Measurements from ENCODE around the gene GALNT2.

The GALNT2 gene

DNA sequence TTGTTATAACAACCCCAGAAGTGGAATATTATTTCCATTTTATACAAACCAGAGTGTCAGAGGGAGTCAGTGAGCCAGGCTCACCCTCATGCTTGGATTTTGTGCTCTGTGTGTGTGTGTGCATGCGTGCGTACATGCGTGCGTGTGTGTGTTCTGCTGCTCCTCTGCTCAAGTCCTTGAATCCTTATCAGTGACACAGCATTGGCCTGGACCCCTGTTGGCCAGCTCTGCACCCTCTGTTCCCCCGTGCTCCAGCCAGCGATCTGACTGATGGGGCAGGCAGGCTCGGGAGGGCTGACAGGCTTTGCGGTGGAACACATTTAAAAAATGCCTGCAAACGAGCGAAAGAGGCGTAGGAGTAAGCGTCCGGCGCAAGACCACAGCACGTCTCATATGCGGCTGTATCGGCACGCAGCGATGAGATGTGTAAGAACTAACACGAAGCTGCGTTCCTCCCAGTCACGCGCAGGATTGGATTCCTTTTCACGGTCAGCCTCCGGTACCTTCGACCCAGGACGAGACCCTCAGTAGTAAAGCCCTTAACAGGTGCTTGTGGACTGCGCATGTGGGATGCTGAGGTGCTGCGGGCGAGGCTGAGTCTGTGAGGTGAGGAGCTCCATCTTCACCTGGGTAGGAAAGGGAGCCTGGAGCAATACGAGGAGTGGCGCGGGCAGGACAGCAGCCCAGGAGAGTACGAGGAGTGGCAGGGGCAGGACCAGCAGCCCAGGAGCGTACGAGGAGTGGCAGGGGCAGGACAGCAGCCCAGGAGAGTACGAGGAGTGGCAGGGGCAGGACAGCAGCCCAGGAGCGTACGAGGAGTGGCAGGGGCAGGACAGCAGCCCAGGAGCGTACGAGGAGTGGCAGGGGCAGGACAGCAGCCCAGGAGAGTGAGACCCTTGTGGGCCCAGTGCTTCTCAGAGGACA is 130.9 kb downstream of the GALNT2 start:
- TF ChIP-seq, protein P1, sequence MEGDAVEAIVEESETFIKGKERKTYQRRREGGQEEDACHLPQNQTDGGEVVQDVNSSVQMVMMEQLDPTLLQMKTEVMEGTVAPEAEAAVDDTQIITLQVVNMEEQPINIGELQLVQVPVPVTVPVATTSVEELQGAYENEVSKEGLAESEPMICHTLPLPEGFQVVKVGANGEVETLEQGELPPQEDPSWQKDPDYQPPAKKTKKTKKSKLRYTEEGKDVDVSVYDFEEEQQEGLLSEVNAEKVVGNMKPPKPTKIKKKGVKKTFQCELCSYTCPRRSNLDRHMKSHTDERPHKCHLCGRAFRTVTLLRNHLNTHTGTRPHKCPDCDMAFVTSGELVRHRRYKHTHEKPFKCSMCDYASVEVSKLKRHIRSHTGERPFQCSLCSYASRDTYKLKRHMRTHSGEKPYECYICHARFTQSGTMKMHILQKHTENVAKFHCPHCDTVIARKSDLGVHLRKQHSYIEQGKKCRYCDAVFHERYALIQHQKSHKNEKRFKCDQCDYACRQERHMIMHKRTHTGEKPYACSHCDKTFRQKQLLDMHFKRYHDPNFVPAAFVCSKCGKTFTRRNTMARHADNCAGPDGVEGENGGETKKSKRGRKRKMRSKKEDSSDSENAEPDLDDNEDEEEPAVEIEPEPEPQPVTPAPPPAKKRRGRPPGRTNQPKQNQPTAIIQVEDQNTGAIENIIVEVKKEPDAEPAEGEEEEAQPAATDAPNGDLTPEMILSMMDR (IDR thresholded peaks at IDR 0.05; ENCODE audit: low read depth, low read length): no peak
- DNase-seq (ENCODE audit: low read depth in 2 of 2): no peak
- H3K4me3 ChIP-seq (replicated peaks in 1 of 2; ENCODE audit: low read depth in 2 of 2, low read length in 2 of 2): no peak overlapping the region

DNA sequence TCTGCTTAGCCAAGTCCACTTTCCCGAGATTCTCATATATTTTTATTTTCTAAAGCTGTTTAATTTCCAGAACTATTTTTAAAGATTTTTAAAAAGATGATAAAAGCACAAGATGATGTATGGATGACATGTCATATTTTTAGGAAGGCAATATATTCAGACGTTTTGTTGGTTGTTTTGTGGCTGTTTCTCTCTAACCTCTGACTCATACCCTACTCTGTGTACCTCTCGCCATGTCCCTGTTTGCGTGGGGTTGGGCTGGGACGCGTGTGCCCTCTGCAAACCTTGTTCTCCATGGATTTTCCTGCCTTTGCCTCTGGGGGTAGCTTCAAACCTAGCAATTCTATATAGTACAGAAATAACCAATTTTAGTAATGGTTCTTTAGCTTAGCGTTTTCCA is 132.0 kb downstream of the GALNT2 start:
- TF ChIP-seq, protein P1 (IDR thresholded peaks at IDR 0.05; ENCODE audit: low read depth, low read length): no peak
- H3K4me3 ChIP-seq (replicated peaks in 1 of 2; ENCODE audit: low read depth in 2 of 2, low read length in 2 of 2): no peak overlapping the region
- no peak for DNase-seq (ENCODE audit: low read depth in 2 of 2)

DNA sequence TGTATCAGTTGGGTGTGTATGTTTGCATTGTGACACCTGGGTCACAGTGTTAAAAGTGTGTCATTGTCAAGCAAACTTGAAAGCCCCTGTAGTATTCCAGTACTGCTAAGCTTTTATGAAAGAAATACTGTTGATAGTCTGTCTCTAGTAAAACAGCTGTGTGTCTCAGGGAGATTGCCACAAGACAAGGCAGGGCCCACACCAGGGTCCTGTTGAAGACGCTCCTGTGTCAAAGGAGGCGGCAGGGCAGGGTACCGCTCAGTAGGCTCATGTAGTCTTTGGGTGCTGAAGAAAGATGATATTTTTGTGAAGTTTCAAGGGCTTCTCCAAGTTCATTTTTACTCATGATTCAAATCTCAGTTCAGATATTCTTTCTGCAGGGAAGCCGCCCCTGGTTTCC is 132.5 kb downstream of the GALNT2 start:
- no peak for DNase-seq (ENCODE audit: low read depth in 2 of 2)
- TF ChIP-seq, protein P1 (IDR thresholded peaks at IDR 0.05; ENCODE audit: low read depth, low read length): no peak
- no peak overlapping the region for H3K4me3 ChIP-seq (replicated peaks in 1 of 2; ENCODE audit: low read depth in 2 of 2, low read length in 2 of 2)

DNA sequence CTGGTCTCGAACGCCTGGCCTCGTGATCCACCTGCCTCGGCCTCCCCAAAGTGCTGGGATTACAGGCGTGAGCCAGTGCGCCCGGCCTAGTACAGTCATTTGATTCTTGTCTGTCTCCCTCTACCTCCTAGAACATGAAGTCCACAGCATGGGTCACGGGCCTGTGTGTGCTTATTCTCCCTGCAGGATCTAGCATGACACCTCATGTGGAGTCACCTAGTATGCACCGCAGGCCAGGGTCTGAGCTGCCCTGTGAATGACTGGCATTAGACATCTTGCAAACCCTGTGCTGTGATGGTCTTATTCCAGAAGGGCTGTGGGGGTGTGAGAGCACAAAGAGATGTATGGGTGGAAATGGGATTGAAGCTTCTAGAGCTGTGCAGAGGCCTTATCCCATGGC is 133.2 kb downstream of the GALNT2 start:
- TF ChIP-seq, protein P1 (IDR thresholded peaks at IDR 0.05; ENCODE audit: low read depth, low read length): no peak
- no peak overlapping the region for H3K4me3 ChIP-seq (replicated peaks in 1 of 2; ENCODE audit: low read depth in 2 of 2, low read length in 2 of 2)
- no peak for DNase-seq (ENCODE audit: low read depth in 2 of 2)

DNA sequence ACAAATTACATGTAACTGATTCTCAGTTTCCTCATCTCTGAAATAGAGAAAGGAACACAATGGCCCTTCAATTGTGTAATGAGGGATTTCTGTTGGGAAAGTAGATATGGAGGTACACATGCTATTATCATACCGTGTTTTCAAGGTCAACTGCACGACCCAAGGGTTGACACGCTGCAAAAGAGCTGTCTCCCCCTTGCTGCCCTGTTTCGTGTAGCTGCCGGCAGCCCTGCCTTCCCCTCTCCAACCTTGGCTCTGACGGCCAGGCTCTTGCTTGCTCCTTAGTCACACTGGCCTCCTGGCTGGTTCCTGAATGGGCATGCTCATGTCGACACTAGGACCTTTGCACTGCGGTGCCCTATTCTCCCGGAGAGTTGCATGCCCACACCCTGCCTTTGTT is 134.4 kb downstream of the GALNT2 start:
- DNase-seq (ENCODE audit: low read depth in 2 of 2): no peak
- no peak overlapping the region for H3K4me3 ChIP-seq (replicated peaks in 1 of 2; ENCODE audit: low read depth in 2 of 2, low read length in 2 of 2)
- TF ChIP-seq, protein P1 (IDR thresholded peaks at IDR 0.05; ENCODE audit: low read depth, low read length): no peak

DNA sequence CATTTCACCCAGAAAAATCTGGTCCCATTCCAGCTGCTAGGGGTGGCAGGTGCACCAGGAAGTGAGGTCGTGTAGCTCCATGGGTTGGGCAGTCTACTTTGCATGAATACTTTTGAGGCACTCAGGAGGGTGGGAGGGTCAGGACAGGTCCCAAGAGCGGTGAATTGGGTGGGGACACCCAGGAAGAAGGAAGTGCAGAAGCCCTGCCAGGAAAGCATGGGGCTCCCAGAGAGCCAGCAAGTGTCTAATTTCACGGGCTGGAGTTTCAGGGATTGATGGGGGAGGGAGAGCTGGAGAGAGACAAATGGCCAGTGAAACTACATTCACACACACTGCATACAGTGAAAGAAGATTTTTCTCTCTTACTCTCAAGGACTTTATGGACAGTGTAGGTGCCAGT is 137.8 kb downstream of the GALNT2 start:
- TF ChIP-seq, protein P1 (IDR thresholded peaks at IDR 0.05; ENCODE audit: low read depth, low read length): no peak
- no peak overlapping the region for H3K4me3 ChIP-seq (replicated peaks in 1 of 2; ENCODE audit: low read depth in 2 of 2, low read length in 2 of 2)
- DNase-seq (ENCODE audit: low read depth in 2 of 2): no peak
